HAP-1 (cell line): ENCODE measurements around the gene POC1B.

Source experiments
- DNase-seq, 2 experiments: peaks; one replicate each; pipeline ENCODE4 v3.0.0-alpha.2; 2016 to 2020; ENCODE audit warnings: low spot score in 2 of 2
- H3K27me3 ChIP-seq: fragments of 250-450 bp; sonication (Bioruptor Pico); 2 replicates; pipeline ENCODE4 v1.5.1; 2020; ENCODE audit warnings: low read depth, mild to moderate bottlenecking, moderate library complexity
- H3K36me3 ChIP-seq: fragments of 250-450 bp; sonication (Bioruptor Pico); replicated peaks from 2 replicates; pipeline ENCODE4 v1.5.1; 2020; ENCODE audit warnings: mild to moderate bottlenecking
- H3K4me1 ChIP-seq: fragments of 250-450 bp; sonication (Bioruptor Pico); 2 replicates; pipeline ENCODE4 v1.5.1; 2020; ENCODE audit warnings: mild to moderate bottlenecking
- H3K4me3 ChIP-seq: fragments of 250-450 bp; sonication (Bioruptor Pico); 2 replicates; pipeline ENCODE4 v1.5.1; 2020; ENCODE audit warnings: mild to moderate bottlenecking, moderate library complexity
- H3K9me3 ChIP-seq: fragments of 250-450 bp; sonication (Bioruptor Pico); 2 replicates; pipeline ENCODE4 v1.5.1; 2020; ENCODE audit warnings: mild to moderate bottlenecking, moderate library complexity
- in situ Hi-C: fragments of 300-500 bp; cut with MboI; formaldehyde crosslinking; loops from 3 replicates; pipeline ENCODE4 v1.14.3; 2020; ENCODE audit warnings: low sequenced_read_pairs, inconsistent platforms, mixed read lengths

POC1B gene

GRCh38 chr12:89454080-89454848 is 71.6 kb downstream of the POC1B start:
- Histone ChIP-seq H3K36me3 (no peaks in the 10 kb centered on the region), H3K4me3 (no peak overlapping the region), H3K4me1 (no peaks in the 10 kb centered on the region), H3K9me3 (no peaks in the 10 kb centered on the region), H3K27me3 (no peaks in the 10 kb centered on the region)
- DNase-seq = no peak
- in situ Hi-C loops = loop anchor here (10.0 kb wide), 1 partner anchor 429 kb away; no protein-coding TSS in a partner anchor

GRCh38 chr12:89453121-89453978 is 72.5 kb downstream of the POC1B start:
- in situ Hi-C loops = loop anchor here (10.0 kb wide), 1 partner anchor 429 kb away; no protein-coding TSS in a partner anchor
- no peaks in the 10 kb centered on the region for H3K4me1 ChIP-seq

DNA sequence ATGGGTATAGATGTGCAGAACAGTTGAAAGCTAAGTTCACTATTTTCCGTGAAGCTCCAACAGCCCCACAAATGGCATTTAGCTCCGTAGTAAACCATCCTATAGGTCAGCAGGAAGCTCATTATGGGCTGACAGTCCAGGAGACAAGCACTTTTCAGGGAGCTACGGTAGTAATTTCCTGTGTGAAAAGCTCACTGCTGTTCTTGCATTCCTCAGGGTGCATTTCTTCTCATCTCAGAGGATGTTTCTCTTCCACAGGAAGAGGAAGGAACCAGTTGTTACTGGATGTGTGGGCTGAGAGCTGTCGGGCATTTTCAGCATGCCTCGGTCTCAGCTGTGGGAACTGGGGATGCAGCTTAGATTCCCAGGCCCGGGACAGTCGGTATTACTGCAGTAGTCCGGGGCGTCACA is 74.0 kb downstream of the POC1B start:
- H3K4me1 ChIP-seq = no peaks in the 10 kb centered on the region
- no peak for DNase-seq

More at GRCh38 chr12:89453121-89453978, 72.5 kb downstream of the POC1B start:
- Histone ChIP-seq H3K27me3 (no peaks in the 10 kb centered on the region), H3K36me3 (no peaks in the 10 kb centered on the region), H3K4me3 (no peak overlapping the region), H3K9me3 (no peaks in the 10 kb centered on the region)
- DNase-seq = no peak

GRCh38 chr12:89450907-89451306 is 74.9 kb downstream of the POC1B start:
- Histone ChIP-seq H3K4me3 (no peak overlapping the region), H3K4me1 (no peaks in the 10 kb centered on the region), H3K27me3 (no peaks in the 10 kb centered on the region), H3K36me3 (no peaks in the 10 kb centered on the region), H3K9me3 (no peaks in the 10 kb centered on the region)
- in situ Hi-C loops = loop anchor here (10.0 kb wide), 1 partner anchor 426 kb away; no protein-coding TSS in a partner anchor
- no peak for DNase-seq

More for the DNA sequence above, 74.0 kb downstream of the POC1B start:
- in situ Hi-C loops = loop anchor here (10.0 kb wide), 1 partner anchor 427 kb away; no protein-coding TSS in a partner anchor
- H3K4me3 ChIP-seq = no peak overlapping the region
- no peaks in the 10 kb centered on the region for H3K36me3 ChIP-seq
- no peaks in the 10 kb centered on the region for H3K27me3 ChIP-seq
- H3K9me3 ChIP-seq = no peaks in the 10 kb centered on the region

DNA sequence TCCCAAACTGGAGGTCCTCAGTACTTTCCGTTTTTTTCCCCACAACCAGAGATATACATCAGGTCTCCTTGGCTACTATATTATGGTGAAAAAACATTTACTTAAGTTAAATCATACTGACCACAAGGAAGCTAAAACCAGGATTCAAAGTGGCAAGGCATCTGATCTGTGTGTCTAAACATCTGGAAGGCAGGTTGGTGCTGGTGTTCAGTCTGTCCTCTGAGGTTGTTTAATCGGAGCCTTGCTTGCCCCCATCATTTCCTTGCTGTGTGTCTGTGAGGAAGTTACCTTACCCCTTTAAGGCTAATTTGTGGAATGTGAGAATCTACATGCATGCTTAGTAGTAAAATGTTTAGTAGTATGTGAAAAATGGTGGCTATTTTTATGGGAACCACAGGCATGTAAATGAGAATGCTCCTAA is 76.9 kb downstream of the POC1B start:
- in situ Hi-C loops = no loop called here
- H3K9me3 ChIP-seq = no peaks in the 10 kb centered on the region
- no peaks in the 10 kb centered on the region for H3K27me3 ChIP-seq
- no peaks in the 10 kb centered on the region for H3K4me1 ChIP-seq
- DNase-seq = no peak
- H3K4me3 ChIP-seq = no peak overlapping the region
- no peaks in the 10 kb centered on the region for H3K36me3 ChIP-seq

DNA sequence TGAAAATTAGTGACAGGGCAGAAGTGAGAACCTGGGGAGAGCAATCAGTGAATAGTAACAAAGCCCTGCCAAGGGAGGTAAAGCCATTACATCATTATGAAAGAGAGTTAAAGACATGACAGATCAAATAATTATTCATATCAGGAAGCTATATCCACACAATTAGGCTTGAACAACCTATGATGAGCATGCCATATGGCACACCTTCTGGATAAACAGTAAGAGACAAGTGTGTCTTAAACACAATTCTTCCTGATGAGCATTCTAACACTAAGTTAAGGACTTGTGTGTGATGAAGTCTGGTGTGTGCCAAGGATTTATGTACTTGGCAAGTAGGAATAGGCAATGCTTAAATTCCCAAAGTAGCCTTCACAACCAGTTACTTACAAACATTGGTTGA is 77.3 kb downstream of the POC1B start:
- Histone ChIP-seq H3K27me3 (no peaks in the 10 kb centered on the region), H3K36me3 (no peaks in the 10 kb centered on the region), H3K9me3 (no peaks in the 10 kb centered on the region), H3K4me3 (no peak overlapping the region), H3K4me1 (no peaks in the 10 kb centered on the region)
- no peak for DNase-seq
- in situ Hi-C loops = no loop called here

DNA sequence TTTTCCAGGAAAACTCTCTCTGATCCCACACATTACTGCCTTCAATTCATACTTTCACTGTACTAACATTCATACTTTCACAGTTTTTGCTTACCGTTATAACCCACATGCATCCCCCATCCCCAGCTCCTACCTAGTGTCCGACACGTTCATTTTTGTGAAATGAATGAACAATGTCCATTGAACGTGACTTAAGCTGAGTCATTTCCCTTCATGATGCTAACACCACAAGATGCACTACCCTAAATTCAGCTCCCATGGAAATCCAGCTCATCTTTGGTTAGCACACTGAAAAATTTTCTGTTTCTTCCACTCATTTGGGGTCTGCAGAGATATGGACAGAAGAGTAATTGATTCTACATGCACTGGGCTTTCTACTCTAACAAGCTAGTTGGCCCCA is 85.9 kb downstream of the POC1B start:
- DNase-seq = no peak
- no peaks in the 10 kb centered on the region for H3K27me3 ChIP-seq
- in situ Hi-C loops = no loop called here
- H3K9me3 ChIP-seq = no peaks in the 10 kb centered on the region; the same call in 1 of the 2 replicates
- H3K4me3 ChIP-seq = no peak overlapping the region
- H3K36me3 ChIP-seq = no peaks in the 10 kb centered on the region
- H3K4me1 ChIP-seq = no peaks in the 10 kb centered on the region

- in situ Hi-C loops = no loop called here
Observed at GRCh38 chr12:89437231-89437630, 88.6 kb downstream of the POC1B start.

GRCh38 chr12:89436062-89436461 is 89.8 kb downstream of the POC1B start:
- Histone ChIP-seq H3K36me3 (no peaks in the 10 kb centered on the region), H3K27me3 (no peaks in the 10 kb centered on the region), H3K9me3 (no peaks in the 10 kb centered on the region; the same call in 1 of the 2 replicates), H3K4me3 (no peak overlapping the region), H3K4me1 (no peaks in the 10 kb centered on the region)
- in situ Hi-C loops = no loop called here
- no peak for DNase-seq

More at GRCh38 chr12:89437231-89437630, 88.6 kb downstream of the POC1B start:
- H3K36me3 ChIP-seq = no peaks in the 10 kb centered on the region
- no peak for DNase-seq
- no peak overlapping the region for H3K4me3 ChIP-seq
- H3K27me3 ChIP-seq = no peaks in the 10 kb centered on the region
- no peaks in the 10 kb centered on the region; the same call in 1 of the 2 replicates for H3K9me3 ChIP-seq
- H3K4me1 ChIP-seq = no peaks in the 10 kb centered on the region

DNA sequence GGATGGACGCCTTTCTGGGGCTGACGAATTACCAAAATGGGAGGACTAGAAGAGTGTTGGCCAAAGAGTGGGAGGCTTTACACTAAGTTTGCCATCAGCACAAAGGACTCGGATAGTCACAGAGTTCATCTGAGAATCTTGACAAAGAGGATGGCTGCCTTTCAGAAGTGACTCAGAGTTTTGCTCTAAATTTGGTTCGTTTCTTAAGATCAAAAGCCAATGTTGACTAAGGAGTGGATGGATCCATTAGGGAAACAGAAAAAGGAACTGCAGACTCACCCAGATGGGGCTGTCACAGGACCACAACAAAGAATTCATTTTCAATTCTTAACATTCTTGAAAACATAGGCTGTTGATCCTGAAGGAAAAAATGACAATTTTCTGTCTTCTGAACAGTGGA is 92.2 kb downstream of the POC1B start:
- no peaks in the 10 kb centered on the region for H3K9me3 ChIP-seq
- DNase-seq = no peak
- no peaks in the 10 kb centered on the region for H3K4me1 ChIP-seq
- H3K36me3 ChIP-seq = no peaks in the 10 kb centered on the region
- H3K4me3 ChIP-seq = no peak overlapping the region
- in situ Hi-C loops = no loop called here
- no peaks in the 10 kb centered on the region for H3K27me3 ChIP-seq

- Histone ChIP-seq H3K4me3 (no peak overlapping the region), H3K36me3 (no peaks in the 10 kb centered on the region), H3K4me1 (no peaks in the 10 kb centered on the region), H3K27me3 (no peaks in the 10 kb centered on the region), H3K9me3 (no peaks in the 10 kb centered on the region)
- no peak for DNase-seq
- in situ Hi-C loops = no loop called here
Observed at GRCh38 chr12:89432396-89432795, 93.5 kb downstream of the POC1B start.

- Histone ChIP-seq H3K4me1 (no peaks in the 10 kb centered on the region), H3K36me3 (no peaks in the 10 kb centered on the region), H3K4me3 (no peak overlapping the region), H3K27me3 (no peaks in the 10 kb centered on the region), H3K9me3 (no peaks in the 10 kb centered on the region)
- in situ Hi-C loops = no loop called here
- no peak for DNase-seq
Observed at GRCh38 chr12:89429528-89429927, 96.3 kb downstream of the POC1B start.

- Histone ChIP-seq H3K4me1 (no peaks in the 10 kb centered on the region), H3K9me3 (no peaks in the 10 kb centered on the region), H3K4me3 (no peak overlapping the region), H3K36me3 (no peaks in the 10 kb centered on the region), H3K27me3 (no peaks in the 10 kb centered on the region)
- DNase-seq = no peak
- in situ Hi-C loops = no loop called here
Observed at GRCh38 chr12:89427508-89428156, 98.2 kb downstream of the POC1B start.
